Gastroesophageal sphincter (tissue), 3 donors: ENCODE results near the gene C1RL.

ENCODE experiments used
- EP300 ChIP-seq: sonication (generic); formaldehyde crosslinking; IDR thresholded peaks from one replicate; pipeline ENCODE4 v1.6.1; 2017; ENCODE audit warnings: antibody characterized with exemption, mild to moderate bottlenecking
- POLR2A ChIP-seq, 2 donors: fragments of 450-650 bp; IDR thresholded peaks; one replicate each; pipeline ENCODE4 v1.6.1; 2017; ENCODE audit warnings: antibody characterized with exemption in 2 of 2, mild to moderate bottlenecking in 2 of 2, moderate library complexity in 1 of 2
- POLR2AphosphoS5 ChIP-seq: sonication (generic); formaldehyde crosslinking; IDR thresholded peaks from one replicate; pipeline ENCODE4 v1.6.1; 2017; ENCODE audit warnings: antibody characterized with exemption
- TF ChIP-seq, protein P1 (sequence below), 4 experiments: fragments of 200-600 bp in 2 of 4; fragments of 450-650 bp in 2 of 4; sonication (generic) in 1 of 4; IDR thresholded peaks; one replicate each; pipeline ENCODE4 v1.5.1; 2017 to 2019; ENCODE audit warnings: antibody characterized with exemption in 4 of 4, mild to moderate bottlenecking in 2 of 4, moderate library complexity in 2 of 4

GRCh38 chr12:7116196-7116595, 7.2 kb upstream of the C1RL start:
- TF ChIP-seq, protein P1, sequence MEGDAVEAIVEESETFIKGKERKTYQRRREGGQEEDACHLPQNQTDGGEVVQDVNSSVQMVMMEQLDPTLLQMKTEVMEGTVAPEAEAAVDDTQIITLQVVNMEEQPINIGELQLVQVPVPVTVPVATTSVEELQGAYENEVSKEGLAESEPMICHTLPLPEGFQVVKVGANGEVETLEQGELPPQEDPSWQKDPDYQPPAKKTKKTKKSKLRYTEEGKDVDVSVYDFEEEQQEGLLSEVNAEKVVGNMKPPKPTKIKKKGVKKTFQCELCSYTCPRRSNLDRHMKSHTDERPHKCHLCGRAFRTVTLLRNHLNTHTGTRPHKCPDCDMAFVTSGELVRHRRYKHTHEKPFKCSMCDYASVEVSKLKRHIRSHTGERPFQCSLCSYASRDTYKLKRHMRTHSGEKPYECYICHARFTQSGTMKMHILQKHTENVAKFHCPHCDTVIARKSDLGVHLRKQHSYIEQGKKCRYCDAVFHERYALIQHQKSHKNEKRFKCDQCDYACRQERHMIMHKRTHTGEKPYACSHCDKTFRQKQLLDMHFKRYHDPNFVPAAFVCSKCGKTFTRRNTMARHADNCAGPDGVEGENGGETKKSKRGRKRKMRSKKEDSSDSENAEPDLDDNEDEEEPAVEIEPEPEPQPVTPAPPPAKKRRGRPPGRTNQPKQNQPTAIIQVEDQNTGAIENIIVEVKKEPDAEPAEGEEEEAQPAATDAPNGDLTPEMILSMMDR (IDR thresholded peaks at IDR 0.05): no peak
- no peak for TF ChIP-seq EP300
- no peak for TF ChIP-seq POLR2A (IDR thresholded peaks at IDR 0.05)
- no peak for TF ChIP-seq POLR2AphosphoS5
